Measurements from ENCODE around the gene ZBTB40.

GRCh38 chr1:22540337-22540736 lies 88.7 kb downstream of the ZBTB40 start:
- TF ChIP-seq ZBTB26 (tag by site-specific recombination; optimal IDR thresholded peaks at IDR 0.05) (no peak), ZBTB1 (tag by site-specific recombination; IDR thresholded peaks at IDR 0.05) (no peak), ZNF274 (IDR thresholded peaks at IDR 0.05; ENCODE audit: low read length) (no peak), ZNF274 (tag by site-specific recombination; IDR thresholded peaks at IDR 0.05; ENCODE audit: borderline replicate concordance) (no peak), CTCF (tag by site-specific recombination; IDR thresholded peaks at IDR 0.05) (no peak), ZNF530 (tag by site-specific recombination; IDR thresholded peaks at IDR 0.05; ENCODE audit: low read depth) (no peak), REPIN1 (tag by site-specific recombination; IDR thresholded peaks at IDR 0.05; ENCODE audit: low read depth) (no peak), ZNF140 (tag by site-specific recombination; IDR thresholded peaks at IDR 0.05) (no peak), ZNF624 (tag by site-specific recombination; IDR thresholded peaks at IDR 0.05) (no peak)
